Effector CD8-positive, alpha-beta T cell (primary cell): ENCODE results near the gene FBLN5.
"Not testable (repeated sequence)": the region's sequence is repeated elsewhere in the genome, so short reads cannot be mapped to it uniquely, and the experiment has no call there.

ENCODE experiments used
- DNase-seq: peaks from one replicate; lab custom pipeline; 2025; lab: John Stamatoyannopoulos, UW

FBLN5 gene

GRCh38 chr14:91866511-91867295 lies 80.8 kb downstream of the FBLN5 start:
- no peak for DNase-seq

GRCh38 chr14:91866061-91866460 lies 81.4 kb downstream of the FBLN5 start:
- DNase-seq, result no peak

- no peak for DNase-seq
Measured at GRCh38 chr14:91862417-91862816, 85.1 kb downstream of the FBLN5 start.

GRCh38 chr14:91861091-91861490 lies 86.4 kb downstream of the FBLN5 start:
- no peak for DNase-seq

GRCh38 chr14:91860238-91860637 lies 87.3 kb downstream of the FBLN5 start:
- DNase-seq, result no peak

- DNase-seq, result no peak
Measured at GRCh38 chr14:91858536-91859275, 88.8 kb downstream of the FBLN5 start.

- DNase-seq, result no peak
Measured at GRCh38 chr14:91857614-91858013, 89.9 kb downstream of the FBLN5 start.

- DNase-seq, result no peak
Measured at GRCh38 chr14:91854327-91854934, 93.1 kb downstream of the FBLN5 start.

- no peak for DNase-seq
Measured at GRCh38 chr14:91851563-91851962, 95.9 kb downstream of the FBLN5 start.

GRCh38 chr14:91848504-91849001 lies 98.9 kb downstream of the FBLN5 start:
- DNase-seq, result no peak

- DNase-seq, result no peak
Measured at GRCh38 chr14:91847693-91848092, 99.8 kb downstream of the FBLN5 start.

GRCh38 chr14:91845652-91846051 lies 101.8 kb downstream of the FBLN5 start:
- no peak for DNase-seq

- not testable (repeated sequence) for DNase-seq
Measured at GRCh38 chr14:91845056-91845455, 102.4 kb downstream of the FBLN5 start.

GRCh38 chr14:91844029-91844428 lies 103.5 kb downstream of the FBLN5 start:
- no peak for DNase-seq

- DNase-seq, result no peak
Measured at GRCh38 chr14:91843437-91843836, 104.1 kb downstream of the FBLN5 start.

- DNase-seq, result no peak
Measured at GRCh38 chr14:91841065-91841464, 106.4 kb downstream of the FBLN5 start.

GRCh38 chr14:91839749-91840148 lies 107.7 kb downstream of the FBLN5 start:
- no peak for DNase-seq

- DNase-seq, result no peak
Measured at GRCh38 chr14:91837076-91837475, 110.4 kb downstream of the FBLN5 start.

- DNase-seq, result peak; percentile 91
Measured at GRCh38 chr14:91835920-91836843, 111.3 kb downstream of the FBLN5 start.

- DNase-seq, result peak; percentile 23
Measured at GRCh38 chr14:91835197-91835919, 112.1 kb downstream of the FBLN5 start.

- DNase-seq, result no peak
Measured at GRCh38 chr14:91834571-91834970, 112.9 kb downstream of the FBLN5 start.
